ENCODE measurements around the gene SPSB3.

- TF ChIP-seq, protein P1, sequence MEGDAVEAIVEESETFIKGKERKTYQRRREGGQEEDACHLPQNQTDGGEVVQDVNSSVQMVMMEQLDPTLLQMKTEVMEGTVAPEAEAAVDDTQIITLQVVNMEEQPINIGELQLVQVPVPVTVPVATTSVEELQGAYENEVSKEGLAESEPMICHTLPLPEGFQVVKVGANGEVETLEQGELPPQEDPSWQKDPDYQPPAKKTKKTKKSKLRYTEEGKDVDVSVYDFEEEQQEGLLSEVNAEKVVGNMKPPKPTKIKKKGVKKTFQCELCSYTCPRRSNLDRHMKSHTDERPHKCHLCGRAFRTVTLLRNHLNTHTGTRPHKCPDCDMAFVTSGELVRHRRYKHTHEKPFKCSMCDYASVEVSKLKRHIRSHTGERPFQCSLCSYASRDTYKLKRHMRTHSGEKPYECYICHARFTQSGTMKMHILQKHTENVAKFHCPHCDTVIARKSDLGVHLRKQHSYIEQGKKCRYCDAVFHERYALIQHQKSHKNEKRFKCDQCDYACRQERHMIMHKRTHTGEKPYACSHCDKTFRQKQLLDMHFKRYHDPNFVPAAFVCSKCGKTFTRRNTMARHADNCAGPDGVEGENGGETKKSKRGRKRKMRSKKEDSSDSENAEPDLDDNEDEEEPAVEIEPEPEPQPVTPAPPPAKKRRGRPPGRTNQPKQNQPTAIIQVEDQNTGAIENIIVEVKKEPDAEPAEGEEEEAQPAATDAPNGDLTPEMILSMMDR (IDR thresholded peaks at IDR 0.05 in 4 of 5, conservative IDR thresholded peaks at IDR 0.05 in 1 of 5), result no peak
- no peak for TF ChIP-seq POLR2A (IDR thresholded peaks at IDR 0.05)
Observed at GRCh38 chr16:1830213-1830612, 47.8 kb upstream of the SPSB3 start.

Measured in gastrocnemius medialis (tissue), 4 donors.